GM15510 (cell line): ENCODE data around the gene IFI27L1.

Experiments
- POLR2A ChIP-seq: IDR thresholded peaks from 3 replicates; pipeline ENCODE4 v1.6.1; 2011; ENCODE audit warnings: borderline replicate concordance; ENCODE audit not compliant: insufficient read length; ENCODE audit errors: extremely low read depth

The IFI27L1 gene, protein sequence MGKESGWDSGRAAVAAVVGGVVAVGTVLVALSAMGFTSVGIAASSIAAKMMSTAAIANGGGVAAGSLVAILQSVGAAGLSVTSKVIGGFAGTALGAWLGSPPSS

DNA sequence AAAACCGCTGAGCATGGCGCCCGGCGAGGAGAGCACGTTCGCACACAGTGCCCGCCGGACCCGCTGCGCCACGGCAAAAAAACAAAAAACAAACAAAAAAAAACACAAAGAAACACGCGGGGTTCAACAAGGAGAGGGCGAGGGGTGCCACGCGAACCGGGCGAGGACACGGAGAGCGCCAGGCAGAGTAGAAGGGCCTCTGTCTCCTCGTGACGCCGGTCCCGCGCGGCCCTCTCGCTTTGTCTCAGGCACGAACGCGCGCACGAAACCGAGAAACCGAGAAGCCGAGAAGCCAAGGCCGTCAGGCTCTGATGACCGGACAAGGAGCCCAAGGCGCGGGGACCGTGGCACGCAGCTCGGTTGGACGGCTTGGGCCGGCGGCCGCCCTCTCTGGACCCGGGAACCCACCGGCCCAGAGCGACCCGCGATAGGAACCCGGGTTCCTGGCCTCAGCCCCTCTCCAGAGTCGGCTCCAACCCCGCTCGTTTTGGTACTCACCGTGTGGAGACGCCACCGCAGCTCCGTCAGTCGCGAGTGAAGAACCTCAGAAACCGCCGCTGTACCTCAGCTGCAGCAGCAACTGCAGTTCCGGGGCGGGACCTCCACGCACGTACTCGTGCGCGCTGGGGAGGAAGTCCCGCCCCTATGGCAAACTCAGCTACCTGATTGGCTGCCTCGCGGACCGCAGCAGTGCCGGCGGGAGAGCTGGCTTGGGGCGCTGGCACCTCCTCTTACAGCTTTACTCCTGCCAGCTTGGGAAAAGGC is at the start of gene IFI27L1, which contains the start of gene DDX24:
TSS of gene IFI27L1 (plus strand) at position 690 of the 765 bp plus-strand sequence. CDS start 15,628 bp downstream, outside the sequence.
TSS of gene DDX24 (minus strand) at position 582 of the 765 bp plus-strand sequence. CDS start 1,460 bp downstream, outside the sequence.
- peak; percentile 95 for TF ChIP-seq POLR2A

DNA sequence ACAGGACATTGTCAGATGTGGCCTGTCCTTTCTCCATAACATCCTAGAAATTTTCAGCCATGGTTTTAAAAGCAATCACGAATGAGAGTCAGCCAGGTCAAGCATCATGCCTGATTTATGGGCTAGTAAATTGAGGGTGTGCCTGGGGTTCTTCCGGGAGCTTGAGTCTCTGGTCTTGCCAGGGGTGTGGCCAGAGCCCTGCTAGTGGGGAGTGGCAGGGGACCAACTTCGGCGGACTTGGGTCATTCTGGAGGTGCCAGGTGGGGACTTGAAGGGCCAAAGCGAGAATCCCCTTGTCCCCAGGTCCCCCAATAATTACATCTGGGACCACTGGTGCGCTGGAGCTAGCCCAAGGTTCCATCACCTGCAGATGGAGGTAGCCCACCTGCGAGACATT is 49.2 kb upstream of the IFI27L1 start:
- TF ChIP-seq POLR2A = no peak

DNA sequence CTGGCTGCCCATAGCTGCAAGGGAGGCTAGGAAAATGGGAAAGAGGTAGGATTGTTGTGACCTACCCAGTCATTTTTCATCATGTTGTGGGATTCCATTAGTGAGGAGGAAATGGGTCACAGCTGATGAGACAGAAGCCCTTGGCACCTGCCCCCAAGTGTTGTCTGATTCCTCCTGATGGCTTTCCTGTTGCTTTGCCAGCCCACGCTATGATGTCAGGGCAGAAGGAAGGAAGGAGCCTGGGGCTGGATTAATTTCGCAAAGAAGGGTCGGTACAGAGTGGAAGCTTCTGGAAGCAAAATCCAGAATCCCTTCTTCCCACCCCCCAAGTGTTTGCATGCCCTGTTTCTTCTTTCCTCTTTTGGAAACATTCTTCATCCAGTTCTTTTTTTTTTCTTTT is 46.2 kb upstream of the IFI27L1 start:
- TF ChIP-seq POLR2A = no peak

DNA sequence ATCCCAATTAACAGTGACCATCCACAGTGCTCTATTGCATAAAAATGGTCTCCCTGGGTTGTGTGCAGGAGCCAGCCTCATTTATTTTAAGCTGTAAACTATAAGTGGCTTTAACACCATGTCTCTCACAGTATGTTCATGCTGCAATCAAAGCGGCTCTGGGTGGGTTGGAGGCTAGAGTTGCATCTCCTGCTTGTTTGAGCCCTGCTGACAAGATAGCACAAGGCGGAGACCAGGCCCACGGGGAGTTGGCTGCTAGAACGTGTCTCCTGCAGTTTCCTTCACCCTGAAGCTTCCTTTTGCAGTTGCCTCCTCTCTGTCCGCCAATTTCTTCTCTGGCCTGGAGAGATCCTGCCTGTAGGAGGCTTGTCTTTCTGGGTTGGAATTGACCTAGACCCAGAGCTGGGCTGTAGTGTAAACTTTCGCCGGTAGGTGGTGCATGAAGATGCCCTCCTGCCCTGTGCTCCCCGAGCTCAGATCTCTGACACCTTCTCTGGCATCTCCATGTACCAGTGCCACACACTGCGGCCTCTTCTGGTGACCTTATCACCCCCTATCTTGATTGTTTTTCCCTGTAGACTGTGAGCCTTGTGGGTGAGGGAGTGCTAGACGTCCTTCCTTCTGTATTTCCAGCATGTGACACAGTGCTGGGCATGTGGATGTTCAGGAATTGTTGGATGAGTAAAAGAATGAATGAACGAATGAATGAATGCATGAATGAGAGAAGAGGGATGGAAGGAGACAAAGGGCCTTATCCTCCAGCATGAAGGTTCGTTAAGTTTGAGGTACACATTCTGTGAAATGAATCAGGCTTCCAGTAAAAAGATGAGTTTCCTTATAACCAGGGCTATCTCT is 44.6 kb upstream of the IFI27L1 start:
- no peak for TF ChIP-seq POLR2A

DNA sequence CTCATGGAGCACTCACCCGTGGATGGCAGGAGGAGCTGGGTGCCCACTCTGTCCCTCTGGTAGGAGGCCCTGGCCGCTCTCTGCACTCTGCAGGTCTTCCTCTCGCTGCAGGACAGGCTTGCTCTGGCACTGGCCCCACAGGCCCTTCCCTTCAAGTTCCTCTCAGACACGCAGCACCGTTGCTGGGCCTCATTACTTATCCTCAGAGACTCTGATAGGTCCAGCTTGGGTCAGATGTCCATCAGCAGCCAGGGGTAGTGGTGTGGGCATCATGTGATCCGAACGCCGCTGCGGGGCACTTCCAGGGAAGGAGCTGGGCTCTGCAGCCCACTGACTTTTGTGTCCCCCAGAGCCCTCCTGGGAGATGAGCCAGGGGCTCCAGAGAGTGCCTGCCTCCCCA is 43.2 kb upstream of the IFI27L1 start:
- no peak for TF ChIP-seq POLR2A

DNA sequence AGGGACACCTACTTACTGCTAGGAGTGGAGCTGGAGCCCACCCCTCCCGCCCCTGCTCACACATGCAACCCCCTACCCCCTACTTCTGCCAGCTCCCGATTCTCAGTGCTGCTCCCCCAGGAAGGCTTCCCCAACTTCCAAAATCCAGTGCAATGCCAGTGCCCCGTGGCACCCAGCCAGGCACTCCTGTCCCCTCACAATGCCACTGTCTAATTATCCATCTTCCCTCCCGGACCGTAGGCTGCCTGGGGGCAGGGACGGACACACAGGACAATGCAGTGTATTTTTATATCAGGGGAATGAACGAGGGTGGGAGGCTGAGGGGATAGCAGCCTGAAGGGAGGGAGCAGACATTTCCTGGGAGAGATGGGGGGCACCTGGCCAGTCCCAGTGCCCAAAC is 42.6 kb upstream of the IFI27L1 start:
- no peak for TF ChIP-seq POLR2A

DNA sequence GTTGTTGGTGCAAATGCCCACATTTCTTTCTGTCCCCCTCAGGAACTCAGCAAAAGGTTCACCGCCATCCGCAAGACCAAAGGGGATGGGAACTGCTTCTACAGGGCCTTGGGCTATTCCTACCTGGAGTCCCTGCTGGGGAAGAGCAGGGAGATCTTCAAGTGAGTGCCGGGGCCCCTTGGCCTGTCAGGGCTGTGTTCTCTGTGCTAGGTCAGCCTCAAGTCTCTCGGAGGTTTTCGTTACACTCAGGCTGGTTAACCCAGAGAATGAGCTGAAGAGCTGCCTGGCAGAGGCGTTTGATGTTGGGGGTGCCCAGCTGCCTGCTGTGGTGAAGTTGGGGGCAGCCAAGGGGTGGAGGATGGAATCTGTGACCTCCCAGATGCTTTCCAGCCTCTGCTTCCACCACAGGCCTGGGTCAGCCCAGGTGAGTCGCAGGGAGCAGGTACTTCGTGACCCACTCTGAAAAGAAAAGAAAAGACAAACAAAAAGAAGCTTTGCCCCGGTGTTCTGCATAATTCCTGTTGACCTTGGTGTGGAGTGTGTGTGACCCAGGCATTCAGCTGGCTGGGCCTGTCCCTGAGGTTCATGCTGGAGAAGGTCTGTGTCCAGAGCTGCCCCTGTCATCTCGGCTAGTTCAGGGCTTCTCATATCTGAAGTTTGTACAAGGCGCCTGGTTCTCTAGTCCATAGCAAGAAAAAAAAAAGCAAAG is 42.0 kb upstream of the IFI27L1 start:
- no peak for TF ChIP-seq POLR2A

DNA sequence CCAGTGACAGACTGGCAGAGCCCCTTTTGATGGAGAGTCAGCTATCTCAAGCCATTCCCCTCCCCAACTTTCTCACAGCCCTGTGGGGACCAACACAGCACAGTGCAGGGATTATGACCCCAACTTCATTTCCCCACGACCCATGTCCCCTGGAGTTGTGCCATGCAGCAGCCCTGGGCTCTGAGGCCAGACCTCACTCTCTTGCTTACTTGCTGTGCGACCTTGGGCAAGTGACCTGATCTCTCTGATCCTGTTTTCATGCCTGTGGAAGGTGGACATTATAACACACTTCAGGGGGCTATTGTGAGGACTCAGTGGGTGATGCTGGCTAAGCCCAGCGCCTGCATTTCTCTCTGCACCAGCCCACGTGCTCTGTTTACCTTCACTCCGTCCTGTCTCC is 40.9 kb upstream of the IFI27L1 start:
- no peak for TF ChIP-seq POLR2A

DNA sequence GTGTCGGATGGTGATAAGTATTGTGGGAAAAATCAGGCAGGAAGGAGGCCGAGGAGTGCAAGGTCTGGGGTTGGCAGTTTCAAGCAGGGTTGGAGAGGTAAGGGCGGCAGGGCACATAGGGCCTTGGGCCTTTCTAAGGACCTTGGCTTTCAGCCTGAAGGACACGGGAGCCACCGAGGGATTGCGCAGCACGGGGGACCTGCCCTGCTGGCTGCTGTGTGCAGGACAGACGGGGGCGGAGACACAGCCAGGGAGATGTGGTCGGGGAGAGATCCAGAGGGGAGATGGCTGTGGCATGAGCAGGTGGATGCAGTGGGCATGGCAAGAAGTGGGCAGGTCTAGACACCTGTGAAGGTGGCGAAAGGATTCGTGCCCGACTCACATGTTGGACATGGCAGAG is 40.3 kb upstream of the IFI27L1 start:
- no peak for TF ChIP-seq POLR2A

DNA sequence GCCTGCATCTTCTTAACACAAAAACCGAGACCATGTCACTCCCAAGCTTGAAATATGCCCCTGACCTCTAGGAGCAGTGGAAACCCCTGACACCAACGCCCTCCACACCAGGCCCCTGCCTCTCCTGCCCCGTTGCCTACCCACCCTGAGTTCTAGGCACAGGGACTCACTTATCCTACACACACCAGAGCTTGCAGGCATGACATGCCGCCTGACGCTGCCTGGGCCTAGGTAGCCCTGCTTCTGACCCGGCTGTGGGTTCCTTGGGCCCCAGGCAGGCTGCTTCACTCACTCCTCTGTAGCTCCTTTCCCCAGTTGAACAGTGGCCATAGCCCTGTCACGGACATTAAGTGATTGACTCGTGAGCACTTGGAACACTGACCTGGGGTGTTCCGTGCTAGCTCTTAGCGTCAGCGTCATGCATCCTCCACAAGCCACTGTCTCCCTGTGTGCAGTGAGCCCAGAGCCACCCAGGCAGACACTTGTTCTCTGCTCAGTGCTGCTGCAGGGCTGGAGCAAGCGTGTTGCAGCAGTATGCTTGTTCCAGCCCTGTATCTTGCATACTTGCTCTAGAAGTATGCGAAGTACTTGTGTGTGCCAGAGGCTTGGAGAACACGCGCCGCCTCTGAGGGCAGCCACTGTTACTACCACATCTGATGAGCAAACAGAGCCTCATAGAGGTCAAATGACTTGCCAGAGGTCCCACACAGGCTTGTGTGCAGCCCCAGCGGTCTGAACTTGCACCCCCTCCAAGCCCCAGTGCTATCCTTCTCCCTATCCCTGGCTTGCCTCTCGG is 39.4 kb upstream of the IFI27L1 start:
- TF ChIP-seq POLR2A = no peak

DNA sequence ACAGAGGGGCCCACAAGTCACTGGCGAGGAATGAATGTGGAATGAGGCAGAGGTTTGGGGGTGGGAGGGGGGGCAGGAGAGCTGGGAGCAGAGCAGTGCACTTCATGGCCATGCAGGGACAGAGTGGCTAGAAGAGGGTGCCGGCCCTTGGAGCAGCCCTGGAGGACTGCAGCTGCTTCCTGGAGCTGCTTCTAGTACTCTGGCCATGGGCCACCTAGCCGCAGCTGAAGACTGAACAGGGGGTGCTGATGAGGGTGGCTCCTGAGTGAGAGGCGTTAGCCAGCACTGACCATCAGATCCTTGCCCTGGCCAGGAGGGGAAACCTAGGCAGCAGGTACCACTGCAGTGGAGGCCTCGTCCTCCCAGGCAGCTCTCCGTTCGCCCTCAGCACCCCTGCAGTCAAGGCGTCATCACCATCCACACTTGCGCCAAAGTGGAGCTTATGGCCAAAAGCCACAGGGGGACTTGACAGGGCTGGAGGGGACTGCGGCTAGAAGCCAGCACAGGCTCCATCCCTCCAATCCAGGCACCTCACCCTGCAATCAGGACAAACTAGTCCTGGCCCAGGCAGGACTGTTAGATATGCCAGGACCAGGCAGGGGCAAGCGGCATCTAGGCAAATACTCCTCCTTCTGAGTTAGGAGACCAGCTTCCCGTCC is 38.5 kb upstream of the IFI27L1 start:
- no peak for TF ChIP-seq POLR2A

DNA sequence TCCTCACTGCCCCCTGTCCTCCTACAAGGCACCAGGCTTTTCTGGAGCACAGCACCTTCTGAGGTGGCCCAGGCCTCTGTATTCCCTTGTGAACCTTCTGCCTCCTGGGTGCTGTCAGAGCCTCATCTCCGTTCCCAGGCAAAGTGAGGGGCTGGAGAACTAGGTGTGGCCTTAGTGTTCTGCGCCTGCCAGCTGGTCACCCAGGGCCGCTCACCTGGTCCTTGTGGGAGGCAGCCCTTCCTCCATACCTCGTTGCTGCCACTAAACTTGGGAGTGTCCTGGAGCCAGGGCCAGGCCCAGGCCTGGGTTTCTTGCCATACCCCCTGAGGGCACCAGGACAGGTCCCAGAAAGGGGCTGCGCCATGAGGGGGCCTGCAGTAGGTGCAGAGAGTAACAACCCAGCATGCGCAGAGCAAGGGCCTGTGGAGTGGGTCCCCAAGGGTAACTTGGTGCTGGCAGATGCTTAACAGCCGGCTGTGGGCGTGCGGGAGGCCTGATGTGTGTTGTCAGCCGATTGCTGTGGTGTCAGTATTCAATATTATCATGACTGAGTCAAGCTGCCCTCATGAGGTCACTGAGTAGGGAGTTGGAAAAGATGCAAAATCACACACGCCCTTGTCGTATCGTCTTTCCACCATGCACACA is 37.9 kb upstream of the IFI27L1 start:
- TF ChIP-seq POLR2A = no peak
